ENCODE results near the gene MAGI1. TPM values are rescaled to one million over a fixed set of nuclear protein-coding genes. Genes with fewer than 3 reads are reported as not detected.

Gene MAGI1
- total RNA-seq, 5 donors from 2014 or later (not counting 1 experiment from before 2014, with no cell fraction given), result 0.23 to 0.63 (median 0.29) TPM

GRCh38 chr3:65939801-65940246 lies 98.9 kb downstream of the MAGI1 start:
- peaks cover 0 to 4% of the 10 kb centered on the region in 2 experiments for H3K27me3 ChIP-seq (replicated peaks in 1 of 2; ENCODE audit: control insufficient read depth in 2 of 2, extremely low read depth in 1 of 2, insufficient read depth in 2 of 2, low read length in 1 of 2)
- Mint-ChIP-seq H3K4me3 (no peak overlapping the region), H3K36me3 (no peaks in the 10 kb centered on the region), H3K9me3 (no peaks in the 10 kb centered on the region), H3K27me3 (peaks cover 0 to 3% of the 10 kb centered on the region in 2 donors), H3K4me1 (no peaks in the 10 kb centered on the region), H3K27ac (no peak overlapping the region)
- ATAC-seq (replicated peaks in 1 of 4) (no peak), DNase-seq (no peak)
- no peak overlapping the region for H3K4me3 ChIP-seq (ENCODE audit: control insufficient read depth in 1 of 2, extremely low read depth in 1 of 2, low read length in 1 of 2)
- POLR2A ChIA-PET, result no interaction called here
- H3K9me3 ChIP-seq, result no peaks in the 10 kb centered on the region
- H3K27ac ChIP-seq (ENCODE audit: low read length), result no peak overlapping the region
- H3K36me3 ChIP-seq (ENCODE audit: control insufficient read depth in 2 of 2, extremely low read depth in 1 of 2, insufficient read depth in 1 of 2, low read length in 1 of 2), result no peaks in the 10 kb centered on the region
- no peaks in the 10 kb centered on the region for H3K4me1 ChIP-seq (ENCODE audit: control insufficient read depth in 1 of 2, extremely low read depth in 1 of 2, insufficient read depth in 2 of 2, low read length in 2 of 2)
- WGBS (ENCODE audit: insufficient coverage), result 100% methylated on average over 1 of the region's 2 CpGs
- CTCF ChIA-PET, result no interaction called here

- no peaks in the 10 kb centered on the region for H3K36me3 ChIP-seq (ENCODE audit: control insufficient read depth in 2 of 2, extremely low read depth in 1 of 2, insufficient read depth in 1 of 2, low read length in 1 of 2)
- peaks cover 0 to 4% of the 10 kb centered on the region in 2 experiments for H3K27me3 ChIP-seq (replicated peaks in 1 of 2; ENCODE audit: control insufficient read depth in 2 of 2, extremely low read depth in 1 of 2, insufficient read depth in 2 of 2, low read length in 1 of 2)
- H3K4me1 ChIP-seq (ENCODE audit: control insufficient read depth in 1 of 2, extremely low read depth in 1 of 2, insufficient read depth in 2 of 2, low read length in 2 of 2), result no peaks in the 10 kb centered on the region
- no peaks in the 10 kb centered on the region for H3K9me3 Mint-ChIP-seq
- H3K36me3 Mint-ChIP-seq, result no peaks in the 10 kb centered on the region
- peaks cover 0 to 3% of the 10 kb centered on the region in 2 donors for H3K27me3 Mint-ChIP-seq
- no peak overlapping the region for H3K4me3 Mint-ChIP-seq
- H3K4me3 ChIP-seq (ENCODE audit: control insufficient read depth in 1 of 2, extremely low read depth in 1 of 2, low read length in 1 of 2), result no peak overlapping the region
- ChIA-PET CTCF (no interaction called here), POLR2A (no interaction called here)
- WGBS (ENCODE audit: insufficient coverage), result no CpG with 5 or more reads among the region's 2 CpGs
- no peak overlapping the region for H3K27ac ChIP-seq (ENCODE audit: low read length)
- no peak overlapping the region for H3K27ac Mint-ChIP-seq
- no peak for ATAC-seq (replicated peaks in 1 of 4)
- H3K4me1 Mint-ChIP-seq, result no peaks in the 10 kb centered on the region
- no peak for DNase-seq
- no peaks in the 10 kb centered on the region for H3K9me3 ChIP-seq
Observed at GRCh38 chr3:65939184-65939583, 99.5 kb downstream of the MAGI1 start.

- no peak overlapping the region for H3K27ac ChIP-seq (ENCODE audit: low read length)
- no peaks in the 10 kb centered on the region for H3K4me1 ChIP-seq (ENCODE audit: control insufficient read depth in 1 of 2, extremely low read depth in 1 of 2, insufficient read depth in 2 of 2, low read length in 2 of 2)
- Mint-ChIP-seq H3K27ac (no peak overlapping the region), H3K4me3 (no peak overlapping the region), H3K9me3 (no peaks in the 10 kb centered on the region), H3K4me1 (no peaks in the 10 kb centered on the region), H3K27me3 (peaks cover 0 to 3% of the 10 kb centered on the region in 2 donors), H3K36me3 (no peaks in the 10 kb centered on the region)
- no peaks in the 10 kb centered on the region for H3K9me3 ChIP-seq
- no peak overlapping the region for H3K4me3 ChIP-seq (ENCODE audit: control insufficient read depth in 1 of 2, extremely low read depth in 1 of 2, low read length in 1 of 2)
- no peak for DNase-seq
- POLR2A ChIA-PET, result no interaction called here
- peaks cover 0 to 4% of the 10 kb centered on the region in 2 experiments for H3K27me3 ChIP-seq (replicated peaks in 1 of 2; ENCODE audit: control insufficient read depth in 2 of 2, extremely low read depth in 1 of 2, insufficient read depth in 2 of 2, low read length in 1 of 2)
- no peak for ATAC-seq (replicated peaks in 1 of 4)
- CTCF ChIA-PET, result no interaction called here
- no peaks in the 10 kb centered on the region for H3K36me3 ChIP-seq (ENCODE audit: control insufficient read depth in 2 of 2, extremely low read depth in 1 of 2, insufficient read depth in 1 of 2, low read length in 1 of 2)
- WGBS (ENCODE audit: insufficient coverage), result no CpG with 5 or more reads among the region's 4 CpGs
Observed at GRCh38 chr3:65938676-65939075, 100.0 kb downstream of the MAGI1 start.

- Mint-ChIP-seq H3K9me3 (peaks cover 2 to 4% (median 4%) of the 10 kb centered on the region in 3 donors), H3K4me3 (no peak overlapping the region), H3K36me3 (no peaks in the 10 kb centered on the region), H3K27me3 (peaks cover 0 to 3% of the 10 kb centered on the region in 2 donors), H3K4me1 (no peaks in the 10 kb centered on the region), H3K27ac (no peak overlapping the region)
- H3K4me3 ChIP-seq (ENCODE audit: control insufficient read depth in 1 of 2, extremely low read depth in 1 of 2, low read length in 1 of 2), result no peak overlapping the region
- no peaks in the 10 kb centered on the region for H3K9me3 ChIP-seq
- ChIA-PET POLR2A (no interaction called here), CTCF (no interaction called here)
- H3K27me3 ChIP-seq (replicated peaks in 1 of 2; ENCODE audit: control insufficient read depth in 2 of 2, extremely low read depth in 1 of 2, insufficient read depth in 2 of 2, low read length in 1 of 2), result peaks cover 0 to 4% of the 10 kb centered on the region in 2 experiments
- DNase-seq (no peak), ATAC-seq (replicated peaks in 1 of 4) (no peak)
- H3K4me1 ChIP-seq (ENCODE audit: control insufficient read depth in 1 of 2, extremely low read depth in 1 of 2, insufficient read depth in 2 of 2, low read length in 2 of 2), result no peaks in the 10 kb centered on the region
- H3K27ac ChIP-seq (ENCODE audit: low read length), result no peak overlapping the region
- H3K36me3 ChIP-seq (ENCODE audit: control insufficient read depth in 2 of 2, extremely low read depth in 1 of 2, insufficient read depth in 1 of 2, low read length in 1 of 2), result no peaks in the 10 kb centered on the region
- WGBS (ENCODE audit: insufficient coverage), result no CpG with 5 or more reads among the region's 1 CpG
Observed at GRCh38 chr3:65938147-65938546, 100.6 kb downstream of the MAGI1 start.

- WGBS (ENCODE audit: insufficient coverage), result no CpG with 5 or more reads among the region's 5 CpGs
- no peak for ATAC-seq (replicated peaks in 1 of 4)
- Histone ChIP-seq H3K4me3 (ENCODE audit: control insufficient read depth in 1 of 2, extremely low read depth in 1 of 2, low read length in 1 of 2) (no peak overlapping the region), H3K4me1 (ENCODE audit: control insufficient read depth in 1 of 2, extremely low read depth in 1 of 2, insufficient read depth in 2 of 2, low read length in 2 of 2) (no peaks in the 10 kb centered on the region), H3K27ac (ENCODE audit: low read length) (no peak overlapping the region), H3K27me3 (replicated peaks in 1 of 2; ENCODE audit: control insufficient read depth in 2 of 2, extremely low read depth in 1 of 2, insufficient read depth in 2 of 2, low read length in 1 of 2) (peaks cover 0 to 4% of the 10 kb centered on the region in 2 experiments), H3K36me3 (ENCODE audit: control insufficient read depth in 2 of 2, extremely low read depth in 1 of 2, insufficient read depth in 1 of 2, low read length in 1 of 2) (no peaks in the 10 kb centered on the region), H3K9me3 (no peaks in the 10 kb centered on the region)
- Mint-ChIP-seq H3K27me3 (peaks cover 0 to 3% of the 10 kb centered on the region in 2 donors), H3K9me3 (peaks cover 2 to 9% (median 8%) of the 10 kb centered on the region in 3 donors), H3K4me3 (no peak overlapping the region), H3K4me1 (no peaks in the 10 kb centered on the region), H3K27ac (no peak overlapping the region), H3K36me3 (no peaks in the 10 kb centered on the region)
- ChIA-PET CTCF (no interaction called here), POLR2A (no interaction called here)
- DNase-seq, result no peak
Observed at GRCh38 chr3:65936908-65937638, 101.6 kb downstream of the MAGI1 start.

GRCh38 chr3:65935724-65936123 lies 103.0 kb downstream of the MAGI1 start:
- POLR2A ChIA-PET, result no interaction called here
- Histone ChIP-seq H3K36me3 (ENCODE audit: control insufficient read depth in 2 of 2, extremely low read depth in 1 of 2, insufficient read depth in 1 of 2, low read length in 1 of 2) (no peaks in the 10 kb centered on the region), H3K9me3 (no peaks in the 10 kb centered on the region), H3K27me3 (replicated peaks in 1 of 2; ENCODE audit: control insufficient read depth in 2 of 2, extremely low read depth in 1 of 2, insufficient read depth in 2 of 2, low read length in 1 of 2) (peaks cover 0 to 4% of the 10 kb centered on the region in 2 experiments), H3K4me3 (ENCODE audit: control insufficient read depth in 1 of 2, extremely low read depth in 1 of 2, low read length in 1 of 2) (no peak overlapping the region), H3K4me1 (ENCODE audit: control insufficient read depth in 1 of 2, extremely low read depth in 1 of 2, insufficient read depth in 2 of 2, low read length in 2 of 2) (no peaks in the 10 kb centered on the region), H3K27ac (ENCODE audit: low read length) (no peak overlapping the region)
- no peaks in the 10 kb centered on the region for H3K4me1 Mint-ChIP-seq
- ATAC-seq (replicated peaks in 1 of 4) (no peak), DNase-seq (no peak)
- no CpG with 5 or more reads among the region's 1 CpG for WGBS (ENCODE audit: insufficient coverage)
- H3K27ac Mint-ChIP-seq, result no peak overlapping the region
- H3K36me3 Mint-ChIP-seq, result no peaks in the 10 kb centered on the region
- H3K9me3 Mint-ChIP-seq, result peaks cover 2 to 9% (median 8%) of the 10 kb centered on the region in 3 donors
- no peak overlapping the region for H3K4me3 Mint-ChIP-seq
- CTCF ChIA-PET, result no interaction called here
- H3K27me3 Mint-ChIP-seq, result peaks cover 0 to 3% of the 10 kb centered on the region in 2 donors
